Measurements from ENCODE around the gene TUBB2A. TPM values are rescaled to one million over a fixed set of nuclear protein-coding genes. Genes with fewer than 3 reads are reported as not detected.
"Not testable (repeated sequence)": the region's sequence is repeated elsewhere in the genome, so short reads cannot be mapped to it uniquely, and the experiment has no call there.

The TUBB2A gene
- 238 and 260 TPM in 2 replicates for total RNA-seq

- DNase-seq (ENCODE audit: extremely low read depth, low read depth, low spot score), result no peak
These were observed at the start of gene TUBB2A for GRCh38 chr6:3157131-3157933. Gene TUBB2A, minus strand, starts transcription at chr6:3157544. Its CDS starts 81 bp downstream, at chr6:3157463.

- DNase-seq (ENCODE audit: extremely low read depth, low read depth, low spot score), result no peak
These were observed 49.1 kb upstream of the TUBB2A start for GRCh38 chr6:3206339-3207015.

- no peak for DNase-seq (ENCODE audit: extremely low read depth, low read depth, low spot score)
These were observed 48.6 kb upstream of the TUBB2A start for GRCh38 chr6:3205913-3206312.

GRCh38 chr6:3204921-3205320, 47.6 kb upstream of the TUBB2A start:
- no peak for DNase-seq (ENCODE audit: extremely low read depth, low read depth, low spot score)

DNA sequence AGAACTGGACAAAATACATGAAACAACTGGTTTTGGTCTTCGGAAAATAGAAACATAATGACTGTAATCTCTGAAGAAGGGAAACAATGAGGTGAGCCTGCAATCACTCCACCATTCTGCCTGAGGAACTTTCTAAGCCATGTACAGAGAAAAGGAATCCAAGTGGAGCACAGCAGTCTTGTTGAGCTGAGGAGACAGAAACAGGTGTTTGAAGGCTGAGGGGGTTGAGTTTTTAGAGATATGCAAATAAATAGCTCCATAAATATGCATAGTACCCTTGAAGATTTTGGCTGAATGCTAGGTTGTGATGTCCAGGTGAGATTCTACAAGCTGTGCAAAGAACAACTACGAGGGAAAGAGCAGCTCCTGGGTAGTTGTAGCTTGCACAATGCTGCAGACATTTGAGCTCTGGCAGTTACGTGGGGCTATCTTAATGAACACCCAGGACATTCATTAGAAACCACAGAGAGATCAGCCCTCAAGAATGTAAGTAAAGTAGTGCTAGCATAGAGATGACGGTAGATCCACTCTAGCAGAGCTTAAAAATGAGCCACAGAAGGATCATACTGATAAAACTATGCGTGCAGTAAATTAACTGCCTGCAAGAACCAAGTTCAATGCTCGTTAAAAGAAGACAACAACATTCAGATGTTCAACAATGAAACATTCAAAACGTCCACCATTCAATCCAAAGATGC, 45.8 kb upstream of the TUBB2A start:
- no peak for DNase-seq (ENCODE audit: extremely low read depth, low read depth, low spot score)

DNA sequence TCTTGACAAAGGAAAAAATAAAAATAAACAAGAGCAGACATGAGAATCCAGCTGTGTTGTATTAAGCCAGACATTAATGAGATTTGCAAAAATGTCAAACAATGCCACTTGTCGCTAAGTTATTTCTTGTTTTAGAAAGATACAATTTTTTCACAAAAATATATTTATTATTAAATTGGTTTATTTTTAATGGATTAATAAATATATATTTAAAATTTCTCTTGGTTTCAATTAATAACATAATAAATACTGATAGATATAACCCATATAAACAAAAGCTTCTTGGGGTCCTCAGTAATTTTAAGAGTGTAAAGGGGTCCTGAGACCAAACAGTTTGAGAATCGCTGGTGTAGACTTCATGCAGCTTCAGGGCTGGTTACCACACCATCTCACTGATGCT, 44.0 kb upstream of the TUBB2A start:
- DNase-seq (ENCODE audit: extremely low read depth, low read depth, low spot score), result no peak

DNA sequence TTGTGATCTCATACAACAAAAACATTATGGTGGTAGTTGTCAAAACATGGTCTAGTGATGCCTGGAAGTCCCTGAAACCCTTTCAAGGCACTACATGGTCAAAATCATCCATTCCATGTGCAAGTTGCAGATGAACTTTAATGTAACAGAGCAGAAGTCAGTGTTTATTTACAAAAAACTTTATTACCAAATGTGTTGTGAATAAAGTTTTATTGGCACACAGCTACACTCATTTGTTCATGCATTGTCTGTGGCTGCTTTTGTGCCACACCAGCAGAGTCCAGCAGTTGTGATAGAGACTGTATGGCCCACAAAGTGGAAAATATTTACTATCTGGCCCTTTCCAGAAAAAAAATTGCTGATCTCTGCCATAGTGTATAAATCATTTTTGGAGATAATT, 43.3 kb upstream of the TUBB2A start:
- DNase-seq (ENCODE audit: extremely low read depth, low read depth, low spot score), result no peak

DNA sequence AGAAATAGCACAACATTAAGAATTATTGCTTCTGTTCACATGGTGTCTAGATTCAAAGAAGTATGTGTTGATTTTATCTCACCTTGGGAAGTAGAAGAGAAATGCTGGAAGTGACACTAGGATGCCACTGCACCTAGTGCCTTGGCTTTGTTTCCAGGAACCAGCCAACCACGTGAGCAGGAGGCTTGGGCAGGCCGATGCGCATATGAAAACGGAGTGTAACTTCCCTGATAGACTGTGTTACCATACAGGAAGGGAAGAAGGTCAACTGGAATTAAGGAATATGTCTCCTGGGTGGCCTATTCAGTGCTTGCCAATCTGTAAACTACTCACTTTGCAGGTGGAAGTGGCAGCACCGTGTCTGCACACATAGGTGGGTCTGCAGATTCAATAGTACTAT, 42.0 kb upstream of the TUBB2A start:
- DNase-seq (ENCODE audit: extremely low read depth, low read depth, low spot score), result no peak

DNA sequence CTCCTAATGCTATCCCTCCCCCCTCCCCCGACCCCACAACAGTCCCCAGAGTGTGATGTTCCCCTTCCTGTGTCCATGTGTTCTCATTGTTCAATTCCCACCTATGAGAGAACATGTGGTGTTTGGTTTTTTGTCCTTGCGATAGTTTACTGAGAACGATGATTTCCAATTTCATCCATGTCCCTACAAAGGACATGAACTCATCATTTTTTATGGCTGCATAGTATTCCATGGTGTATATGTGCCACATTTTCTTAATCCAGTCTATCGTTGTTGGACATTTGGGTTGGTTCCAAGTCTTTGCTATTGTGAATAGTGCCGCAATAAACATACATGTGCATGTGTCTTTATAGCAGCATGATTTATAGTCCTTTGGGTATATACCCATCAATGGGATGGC, 40.4 kb upstream of the TUBB2A start:
- not testable (repeated sequence) for DNase-seq (ENCODE audit: extremely low read depth, low read depth, low spot score)

DNA sequence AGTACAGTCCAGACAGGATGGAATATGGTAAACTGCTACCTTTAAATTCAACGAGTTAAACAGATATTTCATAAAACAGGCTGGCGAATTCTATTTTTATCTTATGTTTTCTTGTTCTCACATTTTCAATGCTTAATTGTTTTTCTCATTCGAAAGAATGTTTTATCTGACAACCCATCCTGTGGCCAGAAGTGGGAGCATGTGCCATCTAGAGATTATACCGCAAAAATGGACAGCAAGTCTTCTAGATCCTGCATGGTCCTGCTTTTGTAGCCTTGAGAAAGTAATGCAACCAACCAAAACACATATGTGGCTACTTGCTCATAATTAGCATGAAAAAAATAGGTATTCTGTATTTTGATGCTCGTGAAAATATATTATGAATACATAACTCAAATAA, 39.4 kb upstream of the TUBB2A start:
- DNase-seq (ENCODE audit: extremely low read depth, low read depth, low spot score), result no peak

GRCh38 chr6:3195695-3196497, 38.6 kb upstream of the TUBB2A start:
- DNase-seq (ENCODE audit: extremely low read depth, low read depth, low spot score), result no peak

- no peak for DNase-seq (ENCODE audit: extremely low read depth, low read depth, low spot score)
These were observed 38.0 kb upstream of the TUBB2A start for GRCh38 chr6:3195420-3195694.

DNA sequence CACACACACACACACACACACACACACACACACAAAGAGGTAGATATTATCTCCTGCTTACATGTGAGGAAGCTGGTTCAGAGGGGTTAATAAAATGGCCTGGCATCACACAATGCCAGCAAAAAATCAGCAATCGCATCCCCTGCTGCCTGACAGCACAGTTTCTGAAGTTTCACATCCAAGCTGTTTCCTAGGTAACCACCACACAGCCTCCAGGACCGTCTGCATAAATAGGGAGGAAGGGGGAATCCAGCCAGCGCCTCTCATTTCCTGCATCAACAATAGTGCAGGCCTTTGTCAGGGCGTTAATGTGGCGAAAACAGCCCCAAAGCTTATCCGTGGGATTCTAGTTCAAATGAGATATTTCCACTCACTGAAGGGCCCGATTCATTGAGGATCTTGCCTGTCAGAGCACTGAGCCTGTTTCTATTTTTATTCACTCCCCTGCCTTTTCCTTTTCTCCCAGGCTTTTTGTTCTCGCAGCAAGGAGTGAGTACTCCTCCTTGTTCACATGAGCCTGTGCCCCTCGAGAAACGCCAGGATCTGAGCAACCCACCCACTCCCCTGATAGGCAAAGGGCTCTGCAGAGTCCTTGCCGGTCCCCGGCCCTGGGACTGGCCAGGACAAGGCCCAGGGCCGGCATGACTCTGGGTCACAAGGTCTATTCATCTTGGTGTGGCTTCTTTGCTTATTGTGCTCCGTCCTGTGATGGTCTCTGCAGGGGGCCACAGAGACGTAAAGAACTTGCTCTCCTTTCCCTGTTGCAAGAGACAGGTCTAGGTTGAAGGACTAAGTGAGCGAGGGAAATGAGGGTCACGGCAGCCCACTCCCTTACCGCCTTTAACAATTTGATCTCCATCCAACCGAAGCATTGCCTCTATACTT, 37.4 kb upstream of the TUBB2A start:
- peak; percentile 42 for DNase-seq (ENCODE audit: extremely low read depth, low read depth, low spot score)

GRCh38 chr6:3193102-3193849, 35.9 kb upstream of the TUBB2A start:
- no peak for DNase-seq (ENCODE audit: extremely low read depth, low read depth, low spot score)

DNA sequence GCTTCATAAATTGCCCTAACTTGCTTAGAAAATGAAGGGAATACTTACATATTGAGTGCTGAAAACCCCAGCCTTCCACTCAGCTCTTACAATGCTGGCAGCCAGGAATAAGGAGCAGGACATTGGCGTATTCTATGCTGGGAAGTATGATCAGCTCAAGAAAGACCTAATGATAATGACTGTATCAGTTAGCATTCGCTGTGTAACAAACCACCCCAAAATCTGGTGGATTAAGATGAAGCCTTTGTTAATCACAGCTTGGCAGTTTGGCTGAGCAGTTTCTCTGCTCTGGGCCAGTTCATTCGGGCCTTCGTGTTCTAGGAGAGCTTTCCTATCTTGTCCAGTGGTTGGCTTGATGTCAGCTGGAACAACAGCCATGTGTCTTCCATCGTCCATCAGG, 33.4 kb upstream of the TUBB2A start:
- no peak for DNase-seq (ENCODE audit: extremely low read depth, low read depth, low spot score)

DNA sequence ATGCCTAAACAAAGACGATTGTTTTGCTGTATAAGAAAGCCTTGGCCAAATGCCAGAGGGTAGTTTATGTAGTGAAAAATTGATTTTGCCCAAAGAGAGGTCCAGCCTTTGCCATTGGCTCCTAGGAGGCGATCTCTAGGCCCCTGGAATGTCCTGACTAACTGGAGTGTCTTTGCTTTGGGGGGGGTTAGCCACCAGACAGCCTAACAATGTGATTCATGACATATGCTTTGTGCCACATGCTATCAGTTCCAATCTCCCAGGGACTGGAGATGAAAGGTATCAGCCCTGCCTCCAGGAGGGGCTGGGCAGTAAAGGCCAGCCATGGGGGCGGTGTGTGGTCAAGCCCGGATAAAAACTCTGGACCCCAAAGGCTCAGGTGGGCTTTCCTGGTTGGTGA, 32.7 kb upstream of the TUBB2A start:
- DNase-seq (ENCODE audit: extremely low read depth, low read depth, low spot score), result no peak

DNA sequence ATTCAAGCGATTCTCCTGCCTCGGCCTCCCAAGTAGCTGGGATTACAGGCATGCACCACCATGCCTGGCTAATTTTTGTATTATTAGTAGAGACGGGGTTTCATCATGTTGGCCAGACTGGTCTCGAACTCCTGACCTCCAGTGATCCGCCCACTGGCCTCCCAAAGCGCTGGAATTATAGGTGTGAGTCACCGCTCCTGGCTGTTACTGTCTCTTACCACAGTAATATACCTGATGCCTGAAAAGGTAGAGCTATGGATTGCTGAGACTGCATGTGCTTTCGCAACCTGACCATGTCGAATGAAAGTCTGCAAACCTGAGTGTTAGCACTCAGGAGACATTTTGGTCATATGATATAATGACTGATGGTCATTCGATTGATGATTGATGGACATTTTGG, 31.8 kb upstream of the TUBB2A start:
- not testable (repeated sequence) for DNase-seq (ENCODE audit: extremely low read depth, low read depth, low spot score)

GRCh38 chr6:3188262-3188661, 30.9 kb upstream of the TUBB2A start:
- no peak for DNase-seq (ENCODE audit: extremely low read depth, low read depth, low spot score)

- DNase-seq (ENCODE audit: extremely low read depth, low read depth, low spot score), result no peak
These were observed 29.6 kb upstream of the TUBB2A start for GRCh38 chr6:3186974-3187382.
